Measurements from ENCODE around the gene PARP9.
"Not testable (repeated sequence)": the region's sequence is repeated elsewhere in the genome, so short reads cannot be mapped to it uniquely, and the experiment has no call there.

Gene PARP9

GRCh38 chr3:122519693-122520092 is 44.4 kb downstream of the PARP9 start:
- peak; percentile 17 for DNase-seq

DNA sequence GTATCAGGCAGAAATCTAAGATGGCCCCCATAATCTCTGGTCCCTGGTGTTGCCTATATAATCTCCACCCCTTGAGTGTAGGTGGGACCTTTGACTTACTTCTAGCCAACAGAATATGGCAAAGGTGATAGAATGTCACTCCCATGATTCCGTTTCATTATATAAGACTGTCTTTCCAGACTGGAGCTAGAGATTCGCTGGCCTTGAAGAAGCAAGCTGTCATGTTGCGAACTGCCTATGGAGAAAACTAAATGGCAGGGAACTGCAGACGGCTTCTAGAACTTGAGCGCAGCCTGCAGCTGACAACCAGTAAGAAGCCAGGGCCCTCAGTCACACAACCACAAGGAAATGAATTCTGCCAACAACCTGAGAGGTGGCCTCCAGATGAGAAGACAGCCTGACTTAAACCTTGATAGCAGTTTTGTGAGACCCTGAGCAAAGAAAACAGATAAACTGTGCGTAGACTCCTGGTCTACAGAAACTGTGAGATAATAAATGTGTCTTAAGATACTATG is 47.2 kb downstream of the PARP9 start:
- no peak for DNase-seq

DNA sequence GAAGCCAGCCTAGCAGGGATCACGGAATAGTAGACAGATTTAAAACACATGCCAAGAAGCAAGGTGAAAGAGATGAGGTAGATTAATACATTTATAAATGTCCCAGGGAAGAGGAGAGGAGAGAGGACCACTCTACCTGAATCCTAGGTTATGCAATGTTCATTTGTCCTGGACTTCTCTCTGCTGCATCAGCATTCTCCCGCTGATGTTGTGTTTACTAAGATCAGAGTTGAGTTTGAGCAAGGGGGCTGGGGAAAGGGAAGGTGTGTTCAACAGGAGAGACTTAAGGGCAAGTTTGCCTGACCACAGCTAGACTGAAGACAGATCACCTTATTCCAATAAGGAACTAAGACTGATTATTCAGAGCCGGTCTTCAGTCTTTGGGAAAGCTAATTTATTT is 48.2 kb downstream of the PARP9 start:
- no peak for DNase-seq

DNA sequence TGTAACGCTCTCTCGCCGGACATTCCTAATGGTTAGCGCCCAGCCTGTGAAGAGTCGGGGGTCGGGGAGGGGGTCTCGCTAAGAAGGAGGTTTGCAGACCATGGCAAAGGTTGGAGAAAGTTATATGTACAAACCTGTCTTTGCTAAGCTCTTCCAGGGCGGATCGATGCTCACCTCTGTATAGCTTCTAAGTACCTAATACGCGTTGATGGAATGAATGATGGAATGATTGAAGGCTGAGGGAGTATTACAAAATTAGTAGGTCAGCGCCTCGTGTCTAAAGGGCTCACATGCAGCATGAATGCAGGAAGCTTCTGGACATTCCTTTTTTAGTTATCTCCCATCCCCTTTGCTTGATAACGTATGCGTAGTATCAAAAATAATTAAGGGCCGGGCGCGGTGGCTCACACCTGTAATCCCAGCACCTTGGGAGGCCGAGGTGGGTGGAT is 49.1 kb downstream of the PARP9 start:
- DNase-seq, result no peak

GRCh38 chr3:122514123-122515019 is 49.7 kb downstream of the PARP9 start, which contains the start of gene KPNA1:
TSS of gene KPNA1 (minus strand) at chr3:122514939. CDS start at chr3:122496565, 18,374 bp downstream.
- peak; percentile 89 for DNase-seq

- peak; percentile 15 for DNase-seq
Measured at GRCh38 chr3:122513386-122514122, 50.5 kb downstream of the PARP9 start.

- DNase-seq, result no peak
Measured at GRCh38 chr3:122512284-122512683, 51.8 kb downstream of the PARP9 start.

DNA sequence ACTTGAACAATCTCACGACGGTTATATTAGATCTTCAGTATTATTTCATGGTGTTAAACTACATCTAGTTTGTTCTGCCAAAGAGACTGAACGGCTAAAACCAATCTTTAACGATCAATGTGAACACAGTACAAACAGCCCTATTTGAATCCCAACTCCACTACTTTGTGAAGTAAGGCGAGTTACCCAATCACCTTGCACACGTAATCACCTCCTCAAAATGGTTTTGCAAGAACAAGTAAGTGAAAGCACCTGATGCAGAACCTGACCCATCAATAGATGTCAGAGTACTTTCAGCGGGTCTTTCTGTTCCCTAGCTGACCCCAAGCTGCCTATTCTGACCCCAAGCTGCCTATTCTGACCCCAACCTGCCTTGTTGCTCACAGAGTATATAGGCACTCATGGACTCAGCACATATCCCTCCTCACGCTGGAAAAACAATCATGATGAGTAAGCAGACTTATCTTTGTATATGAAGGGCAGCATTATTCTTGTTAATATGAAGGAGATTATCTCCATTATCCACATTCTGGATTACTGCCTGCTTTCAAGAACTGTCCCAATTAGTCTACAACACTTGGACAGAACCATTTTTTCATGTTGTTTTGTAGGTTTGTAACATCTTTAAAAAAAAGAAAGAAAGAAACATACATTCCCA is 53.1 kb downstream of the PARP9 start:
- DNase-seq, result no peak

- DNase-seq, result not testable (repeated sequence)
Measured at GRCh38 chr3:122508944-122509343, 55.2 kb downstream of the PARP9 start.

GRCh38 chr3:122508135-122508914 is 55.8 kb downstream of the PARP9 start:
- no peak for DNase-seq

- no peak for DNase-seq
Measured at GRCh38 chr3:122506450-122506849, 57.6 kb downstream of the PARP9 start.

DNA sequence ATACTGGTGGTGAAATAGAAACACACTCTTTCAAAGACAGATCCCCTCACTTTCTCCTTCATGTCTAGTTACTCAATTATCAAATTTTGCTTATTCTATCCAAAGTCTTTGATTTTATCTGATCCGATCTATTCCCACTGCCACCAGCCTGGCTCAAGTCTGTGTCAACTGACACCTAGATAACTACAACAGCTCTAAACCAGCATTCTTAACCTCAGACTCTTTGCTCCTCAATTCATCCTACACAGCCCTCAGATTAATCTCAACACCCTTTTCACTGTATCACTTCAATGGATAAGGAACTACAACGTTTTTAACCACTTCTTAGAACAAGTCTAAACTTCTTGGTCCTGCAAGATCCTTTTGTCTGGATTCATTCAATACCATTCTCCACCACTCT is 58.4 kb downstream of the PARP9 start:
- no peak for DNase-seq

DNA sequence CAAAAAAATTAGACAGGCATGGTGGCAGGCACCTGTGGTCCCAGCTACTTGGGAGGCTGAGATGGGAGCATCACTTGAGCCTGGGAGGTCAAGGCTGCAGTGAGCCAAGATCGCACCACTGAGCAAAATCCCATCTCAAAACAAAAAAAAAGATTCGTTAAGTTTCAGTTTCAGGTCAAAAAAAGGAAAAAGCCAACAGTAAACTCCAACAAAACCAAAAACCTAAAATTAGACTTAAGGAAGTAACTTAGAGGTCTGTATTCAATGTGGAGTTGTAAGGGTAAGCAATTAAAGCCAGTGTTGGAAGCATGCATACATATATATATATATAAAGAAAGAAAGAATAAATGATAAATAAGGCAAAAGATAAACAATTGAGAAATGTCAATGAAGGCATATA is 61.2 kb downstream of the PARP9 start:
- no peak for DNase-seq

- peak; percentile 8 for DNase-seq
Measured at GRCh38 chr3:122502139-122502538, 62.0 kb downstream of the PARP9 start.

GRCh38 chr3:122500964-122501363 is 63.1 kb downstream of the PARP9 start:
- DNase-seq, result not testable (repeated sequence)

GRCh38 chr3:122498152-122498551 is 65.9 kb downstream of the PARP9 start:
- DNase-seq, result no peak

- peak; percentile 88 for DNase-seq
Measured at GRCh38 chr3:122497425-122497824, 66.7 kb downstream of the PARP9 start.

- DNase-seq, result no peak
Measured at GRCh38 chr3:122496508-122496907, 67.6 kb downstream of the PARP9 start.

- DNase-seq, result peak; percentile 78
Measured at GRCh38 chr3:122493296-122493695, 70.8 kb downstream of the PARP9 start.

DNA sequence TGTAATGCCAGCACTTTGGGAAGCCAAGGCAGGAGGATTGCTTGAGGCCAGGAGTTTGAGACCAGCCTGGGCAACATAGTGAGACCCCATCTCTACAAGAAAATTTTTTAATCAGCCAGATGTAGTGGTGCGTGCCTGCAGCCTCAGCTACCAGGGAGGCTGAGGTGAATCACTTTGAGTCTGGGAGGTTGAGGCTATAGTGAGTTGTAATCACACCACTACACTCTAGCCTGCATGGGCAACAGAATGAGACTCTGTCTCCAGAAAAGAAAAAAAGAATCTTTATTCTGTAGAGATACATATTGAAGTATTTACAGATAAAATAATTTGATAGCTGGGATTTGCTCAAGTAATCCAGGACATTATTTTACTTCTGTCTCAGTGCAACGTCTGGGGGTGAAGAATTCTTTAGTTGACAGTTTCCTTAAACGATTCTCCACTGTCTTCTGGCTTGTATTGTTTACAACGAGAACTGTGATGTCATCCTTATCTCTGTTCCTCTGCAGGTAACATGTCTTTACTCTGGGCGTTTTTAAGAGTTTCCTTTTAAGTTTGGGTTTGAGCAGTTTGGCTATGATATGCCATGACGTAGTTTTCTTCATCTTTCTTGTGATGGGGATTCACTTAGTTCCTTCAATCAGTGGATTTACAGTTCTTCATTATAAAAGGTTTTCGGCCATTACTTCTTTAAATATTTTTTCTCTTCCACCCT is 75.7 kb downstream of the PARP9 start:
- no peak for DNase-seq

- peak; percentile 36 for DNase-seq
Measured at GRCh38 chr3:122484985-122485384, 79.1 kb downstream of the PARP9 start.

All from fibroblast of skin of back (primary cell).